Esophagus muscularis mucosa (tissue), 4 donors: Measurements from ENCODE around the gene AJAP1. TPM values are rescaled to one million over a fixed set of nuclear protein-coding genes. Genes with fewer than 3 reads are reported as not detected.

ENCODE experiments used
- DNase-seq: peaks from one replicate; pipeline ENCODE4 v3.0.0-alpha.2; 2017; ENCODE audit errors: extremely low spot score
- H3K27ac ChIP-seq, 4 donors: fragments of 200-600 bp; sonication (generic); replicated peaks in 1 of 4; 1 replicate in 3 of 4; 2 replicates in 1 of 4; pipeline ENCODE4 v1.5.1; 2016 to 2019; ENCODE audit warnings: mild to moderate bottlenecking in 1 of 4
- H3K27me3 ChIP-seq, 4 donors: fragments of 200-600 bp; sonication (generic); one replicate each; pipeline versions ENCODE4 v1.5.1 to v1.6.0; 2016 to 2019
- H3K36me3 ChIP-seq, 4 donors: fragments of 200-600 bp; sonication (generic); one replicate each; pipeline ENCODE4 v1.5.1; 2016 to 2019
- H3K4me1 ChIP-seq, 4 donors: fragments of 200-600 bp; sonication (generic); one replicate each; pipeline ENCODE4 v1.5.1; 2016 to 2019
- H3K4me3 ChIP-seq, 4 donors: fragments of 200-600 bp; sonication (generic); 1 replicate in 2 of 4; 2 replicates in 2 of 4; pipeline ENCODE4 v1.5.1; 2016 to 2019; ENCODE audit warnings: mild to moderate bottlenecking in 4 of 4, moderate library complexity in 1 of 4
- H3K9me3 ChIP-seq, 4 donors: fragments of 200-600 bp; sonication (generic); 1 replicate in 3 of 4; 2 replicates in 1 of 4; pipeline ENCODE4 v1.5.1; 2016 to 2019
- EP300 ChIP-seq: sonication (generic); formaldehyde crosslinking; IDR thresholded peaks from one replicate; pipeline ENCODE4 v1.6.1; 2017; ENCODE audit warnings: antibody characterized with exemption
- POLR2A ChIP-seq: fragments of 450-650 bp; IDR thresholded peaks from one replicate; pipeline ENCODE4 v1.6.1; 2017; ENCODE audit warnings: antibody characterized with exemption, moderate library complexity, mild to moderate bottlenecking, low read depth
- POLR2AphosphoS5 ChIP-seq, 2 donors: sonication (generic); formaldehyde crosslinking; IDR thresholded peaks; one replicate each; pipeline ENCODE4 v1.6.1; 2017; ENCODE audit warnings: antibody characterized with exemption in 2 of 2
- WGBS: methylation state at CpG from one replicate; pipeline ENCODE4 v1.1.5; 2018; 5-methylcytosine and 5-hydroxymethylcytosine counted together
- intact Hi-C: fragments of 100-400 bp; cut with DNase I; formaldehyde crosslinking; loops from one replicate; pipeline ENCODE4 v1.15.1; 2023
- total RNA-seq, 4 donors: library from RNA; depleted of rRNA; stranded (reverse); fragments of >200 nt; gene quantifications; one replicate each; pipeline versions ENCODE4 v1.1.0 to v1.2.1, GENCODE V29; 2016
- TF ChIP-seq, protein P1 (sequence below), 3 experiments: fragments of 200-600 bp in 2 of 3; fragments of 450-650 bp in 1 of 3; sonication (generic) in 2 of 3; IDR thresholded peaks; one replicate each; pipeline ENCODE4 v1.5.1; 2017 to 2019; ENCODE audit warnings: antibody characterized with exemption in 3 of 3, mild to moderate bottlenecking in 2 of 3, moderate library complexity in 1 of 3

Gene AJAP1
- total RNA-seq, 4 donors from 2014 or later: 0.40 to 0.84 (median 0.54) TPM

DNA sequence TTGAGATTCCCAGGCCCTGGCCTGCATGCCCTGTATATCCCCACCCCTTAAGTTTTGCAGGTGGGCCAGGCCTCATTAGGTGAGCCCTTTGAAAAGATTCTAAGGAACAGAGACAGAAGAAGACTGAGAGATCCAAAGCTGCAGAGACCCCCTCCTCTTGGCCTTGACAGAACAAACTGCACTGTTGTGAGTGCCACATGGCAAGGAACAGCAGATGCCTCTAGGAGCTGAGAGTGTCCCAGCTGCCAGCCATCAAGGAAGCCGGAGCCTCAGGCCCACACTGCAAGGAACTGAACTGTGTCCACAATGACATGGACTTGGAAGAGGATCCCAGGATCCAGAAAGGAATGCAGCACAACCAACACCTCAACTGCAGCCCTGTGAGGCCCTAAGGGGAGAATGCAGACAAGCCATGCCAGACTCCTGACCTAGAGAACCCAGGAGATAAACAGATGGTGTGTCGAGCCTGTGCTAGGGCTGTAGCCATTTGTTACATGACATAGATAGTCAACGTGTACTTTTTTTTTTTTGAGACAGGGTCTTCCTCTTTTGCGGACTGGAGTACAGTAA is 182.7 kb downstream of the AJAP1 start:
- intact Hi-C loops: no loop called here
- peaks cover 0 to under 1% (median 0%) of the 10 kb centered on the region in 4 donors for H3K27me3 ChIP-seq
- H3K4me1 ChIP-seq: no peaks in the 10 kb centered on the region
- TF ChIP-seq, protein P1, sequence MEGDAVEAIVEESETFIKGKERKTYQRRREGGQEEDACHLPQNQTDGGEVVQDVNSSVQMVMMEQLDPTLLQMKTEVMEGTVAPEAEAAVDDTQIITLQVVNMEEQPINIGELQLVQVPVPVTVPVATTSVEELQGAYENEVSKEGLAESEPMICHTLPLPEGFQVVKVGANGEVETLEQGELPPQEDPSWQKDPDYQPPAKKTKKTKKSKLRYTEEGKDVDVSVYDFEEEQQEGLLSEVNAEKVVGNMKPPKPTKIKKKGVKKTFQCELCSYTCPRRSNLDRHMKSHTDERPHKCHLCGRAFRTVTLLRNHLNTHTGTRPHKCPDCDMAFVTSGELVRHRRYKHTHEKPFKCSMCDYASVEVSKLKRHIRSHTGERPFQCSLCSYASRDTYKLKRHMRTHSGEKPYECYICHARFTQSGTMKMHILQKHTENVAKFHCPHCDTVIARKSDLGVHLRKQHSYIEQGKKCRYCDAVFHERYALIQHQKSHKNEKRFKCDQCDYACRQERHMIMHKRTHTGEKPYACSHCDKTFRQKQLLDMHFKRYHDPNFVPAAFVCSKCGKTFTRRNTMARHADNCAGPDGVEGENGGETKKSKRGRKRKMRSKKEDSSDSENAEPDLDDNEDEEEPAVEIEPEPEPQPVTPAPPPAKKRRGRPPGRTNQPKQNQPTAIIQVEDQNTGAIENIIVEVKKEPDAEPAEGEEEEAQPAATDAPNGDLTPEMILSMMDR (IDR thresholded peaks at IDR 0.05): no peak
- TF ChIP-seq POLR2AphosphoS5 (IDR thresholded peaks at IDR 0.05) (no peak), EP300 (no peak), POLR2A (no peak)
- no peaks in the 10 kb centered on the region for H3K36me3 ChIP-seq
- H3K27ac ChIP-seq: no peak overlapping the region
- WGBS: 51% methylated on average over 4 of the region's 4 CpGs
- H3K4me3 ChIP-seq: no peak overlapping the region
- DNase-seq: no peak
- no peaks in the 10 kb centered on the region for H3K9me3 ChIP-seq

DNA sequence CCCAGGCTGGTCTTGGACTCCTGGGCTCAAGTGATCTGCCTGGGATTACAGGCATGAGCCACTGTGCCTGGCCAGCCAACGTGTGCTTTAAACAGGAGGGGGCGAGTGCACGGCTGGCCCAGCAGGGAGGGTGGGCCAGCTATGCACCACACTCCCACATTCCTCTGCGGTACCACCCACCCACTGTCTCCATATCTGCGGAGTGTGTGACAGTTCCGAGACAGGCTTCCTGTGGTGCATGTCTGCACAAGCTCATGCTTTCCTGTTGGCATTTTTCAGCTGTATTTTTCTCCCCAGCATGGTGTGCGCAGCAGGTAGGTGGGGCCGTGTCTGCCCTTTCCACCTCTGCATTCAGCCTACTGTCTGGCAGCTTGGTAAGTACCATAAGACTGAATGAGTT is 183.3 kb downstream of the AJAP1 start:
- TF ChIP-seq POLR2A (no peak), EP300 (no peak), POLR2AphosphoS5 (IDR thresholded peaks at IDR 0.05) (no peak)
- TF ChIP-seq, protein P1 (IDR thresholded peaks at IDR 0.05): no peak
- WGBS: 53% methylated on average over 8 of the region's 8 CpGs
- Histone ChIP-seq H3K9me3 (no peaks in the 10 kb centered on the region), H3K27ac (no peak overlapping the region), H3K4me1 (no peaks in the 10 kb centered on the region), H3K36me3 (no peaks in the 10 kb centered on the region), H3K27me3 (no peaks in the 10 kb centered on the region), H3K4me3 (no peak overlapping the region)
- no peak for DNase-seq
- intact Hi-C loops: no loop called here

DNA sequence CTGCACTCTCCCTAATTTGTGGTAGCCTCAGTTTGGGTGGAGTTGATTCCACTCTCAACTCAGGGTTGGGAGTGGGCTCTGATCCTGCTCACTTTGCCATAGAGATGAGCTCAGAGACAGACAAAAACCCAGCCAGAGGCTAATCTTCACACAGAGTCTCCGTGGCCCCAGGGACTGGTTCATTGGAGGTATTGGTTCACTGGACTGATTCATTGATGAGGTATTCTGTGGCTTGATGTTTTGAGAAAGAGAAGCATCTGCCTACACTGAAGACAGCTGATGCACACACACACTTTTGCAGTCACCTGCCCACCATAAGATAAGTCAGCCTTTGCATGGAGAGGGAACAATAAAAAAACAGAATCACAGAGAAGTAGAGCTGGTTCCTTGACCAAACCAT is 183.8 kb downstream of the AJAP1 start:
- intact Hi-C loops: no loop called here
- Histone ChIP-seq H3K4me3 (no peak overlapping the region), H3K4me1 (no peaks in the 10 kb centered on the region), H3K27ac (no peak overlapping the region), H3K27me3 (no peaks in the 10 kb centered on the region), H3K9me3 (no peaks in the 10 kb centered on the region), H3K36me3 (no peaks in the 10 kb centered on the region)
- DNase-seq: no peak
- 83% methylated on average over 1 of the region's 1 CpG for whole genome bisulfite sequencing
- TF ChIP-seq POLR2AphosphoS5 (IDR thresholded peaks at IDR 0.05) (no peak), POLR2A (no peak), EP300 (no peak)
- TF ChIP-seq, protein P1 (IDR thresholded peaks at IDR 0.05): no peak
